Measurements from ENCODE around the gene EEF1AKMT3.

EEF1AKMT3 gene

DNA sequence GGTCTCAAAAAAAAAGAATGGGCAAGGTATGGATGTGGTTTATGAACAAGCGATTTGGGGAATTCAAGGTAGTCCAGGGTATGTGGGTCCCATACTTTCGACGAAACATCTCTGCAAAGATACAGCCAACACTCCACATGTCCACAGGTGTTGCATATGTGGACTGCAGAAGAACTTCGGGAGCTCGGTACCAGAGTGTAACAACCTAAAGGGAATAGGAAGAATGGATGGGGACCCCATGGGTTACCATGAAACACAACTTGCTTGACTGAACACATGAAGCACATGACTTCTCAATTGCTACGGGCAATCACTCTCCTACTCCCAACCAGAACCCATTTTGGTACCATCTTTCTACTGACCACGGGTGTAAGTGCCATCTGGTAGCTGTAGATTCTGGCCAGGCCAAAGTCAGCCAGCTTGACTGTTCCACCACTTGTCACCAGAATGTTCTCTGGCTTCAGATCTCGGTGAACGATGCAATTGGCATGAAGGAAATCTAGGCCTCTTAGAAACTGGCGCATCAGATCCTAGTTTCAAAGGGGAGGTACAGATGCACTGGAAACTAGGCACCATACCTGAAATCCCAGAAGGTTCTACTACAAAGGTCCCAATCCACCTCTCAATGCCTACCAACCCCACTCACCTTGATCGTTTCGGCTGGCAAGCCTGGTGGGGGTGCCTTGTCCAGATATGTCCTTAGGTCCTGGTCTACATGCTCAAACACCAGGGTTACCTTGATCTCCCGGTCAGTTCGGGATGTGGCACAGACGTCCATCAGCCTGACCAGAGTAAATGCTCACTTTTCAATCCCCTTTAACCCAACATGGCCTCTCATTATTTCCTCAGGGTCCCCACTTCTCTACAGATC lies 21.6 kb upstream of the EEF1AKMT3 start:
- TF ChIP-seq, protein P1, sequence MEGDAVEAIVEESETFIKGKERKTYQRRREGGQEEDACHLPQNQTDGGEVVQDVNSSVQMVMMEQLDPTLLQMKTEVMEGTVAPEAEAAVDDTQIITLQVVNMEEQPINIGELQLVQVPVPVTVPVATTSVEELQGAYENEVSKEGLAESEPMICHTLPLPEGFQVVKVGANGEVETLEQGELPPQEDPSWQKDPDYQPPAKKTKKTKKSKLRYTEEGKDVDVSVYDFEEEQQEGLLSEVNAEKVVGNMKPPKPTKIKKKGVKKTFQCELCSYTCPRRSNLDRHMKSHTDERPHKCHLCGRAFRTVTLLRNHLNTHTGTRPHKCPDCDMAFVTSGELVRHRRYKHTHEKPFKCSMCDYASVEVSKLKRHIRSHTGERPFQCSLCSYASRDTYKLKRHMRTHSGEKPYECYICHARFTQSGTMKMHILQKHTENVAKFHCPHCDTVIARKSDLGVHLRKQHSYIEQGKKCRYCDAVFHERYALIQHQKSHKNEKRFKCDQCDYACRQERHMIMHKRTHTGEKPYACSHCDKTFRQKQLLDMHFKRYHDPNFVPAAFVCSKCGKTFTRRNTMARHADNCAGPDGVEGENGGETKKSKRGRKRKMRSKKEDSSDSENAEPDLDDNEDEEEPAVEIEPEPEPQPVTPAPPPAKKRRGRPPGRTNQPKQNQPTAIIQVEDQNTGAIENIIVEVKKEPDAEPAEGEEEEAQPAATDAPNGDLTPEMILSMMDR (IDR thresholded peaks at IDR 0.05), result no peak

DNA sequence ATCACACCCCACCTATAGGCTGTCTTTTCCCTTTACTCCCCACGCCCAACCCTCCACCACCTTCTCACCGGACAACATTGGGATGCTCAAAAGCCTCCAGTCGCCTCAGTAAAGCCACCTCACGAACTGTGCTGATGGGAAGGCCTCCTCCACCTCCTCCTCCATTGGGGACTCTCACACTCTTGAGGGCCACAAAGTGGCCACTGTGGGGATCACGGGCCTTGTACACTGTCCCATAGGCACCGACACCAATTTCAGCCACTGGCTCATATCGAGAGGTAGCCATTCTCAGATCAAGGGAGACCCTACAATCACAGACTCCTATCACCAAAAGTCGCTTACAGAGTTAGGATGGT lies 21.0 kb upstream of the EEF1AKMT3 start:
- TF ChIP-seq, protein P1 (IDR thresholded peaks at IDR 0.05), result no peak

DNA sequence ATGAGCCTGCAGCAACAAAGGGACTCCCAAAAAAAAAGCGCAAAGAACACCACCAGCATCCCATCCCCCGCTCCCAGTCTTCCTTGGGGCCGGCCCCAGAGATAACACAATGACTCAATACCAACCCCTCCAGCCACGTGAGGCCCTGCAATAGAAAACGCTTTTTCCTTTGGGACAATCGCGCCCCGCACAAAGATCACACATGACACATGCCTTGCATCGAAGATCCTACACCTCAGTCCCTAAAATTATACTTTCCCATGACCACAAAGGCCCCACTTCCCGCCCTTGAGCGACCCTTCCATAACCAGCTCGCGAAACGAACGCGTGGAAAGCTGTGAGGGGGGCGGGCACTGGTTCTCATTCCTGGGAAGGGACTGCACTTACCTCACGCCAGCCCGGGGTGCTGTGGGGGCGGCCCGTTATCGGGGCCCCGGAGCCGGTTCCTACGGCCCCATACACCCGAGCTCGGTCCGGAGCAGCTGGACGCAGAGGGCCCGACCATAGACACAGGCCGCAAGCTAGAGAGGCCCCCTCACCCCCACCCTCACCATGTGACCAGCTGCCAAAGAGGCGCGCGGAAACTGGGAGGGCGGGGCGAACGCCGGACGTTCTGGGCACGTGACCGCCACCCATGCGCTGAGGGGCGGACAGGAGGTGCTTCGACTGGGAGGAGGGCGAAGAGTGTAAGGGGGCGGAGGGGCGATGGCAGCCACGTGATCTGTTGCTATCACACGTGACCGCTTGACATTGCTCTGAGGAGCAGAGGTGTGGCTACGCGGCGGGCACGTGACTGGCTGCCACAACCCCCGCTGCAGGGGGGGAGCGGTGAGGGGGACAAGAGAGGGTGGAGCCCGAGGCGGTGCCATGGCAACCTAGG lies 20.4 kb upstream of the EEF1AKMT3 start, which contains the start of gene CDK4:
Gene CDK4 (minus strand): TSS at position 523 of the 880 bp plus-strand sequence. CDS start 593 bp downstream, outside the sequence.
- TF ChIP-seq, protein P1 (IDR thresholded peaks at IDR 0.05), result no peak

DNA sequence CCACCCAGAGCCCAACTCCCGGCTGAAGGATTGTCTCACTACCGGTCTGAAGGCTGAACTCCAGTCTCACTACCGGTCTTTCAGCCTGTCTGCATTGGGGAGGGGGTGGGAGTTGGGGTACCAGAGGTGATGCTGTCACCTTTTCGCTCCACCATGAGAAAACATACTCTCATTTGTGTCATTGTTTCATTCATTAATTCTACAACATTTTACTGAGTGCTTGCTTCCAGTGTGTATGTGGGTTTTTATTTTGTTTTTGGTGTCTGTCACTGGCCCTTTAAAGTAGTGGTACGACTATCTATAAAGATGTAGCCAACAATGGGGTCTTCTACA lies 19.8 kb upstream of the EEF1AKMT3 start:
- TF ChIP-seq, protein P1 (IDR thresholded peaks at IDR 0.05), result no peak

DNA sequence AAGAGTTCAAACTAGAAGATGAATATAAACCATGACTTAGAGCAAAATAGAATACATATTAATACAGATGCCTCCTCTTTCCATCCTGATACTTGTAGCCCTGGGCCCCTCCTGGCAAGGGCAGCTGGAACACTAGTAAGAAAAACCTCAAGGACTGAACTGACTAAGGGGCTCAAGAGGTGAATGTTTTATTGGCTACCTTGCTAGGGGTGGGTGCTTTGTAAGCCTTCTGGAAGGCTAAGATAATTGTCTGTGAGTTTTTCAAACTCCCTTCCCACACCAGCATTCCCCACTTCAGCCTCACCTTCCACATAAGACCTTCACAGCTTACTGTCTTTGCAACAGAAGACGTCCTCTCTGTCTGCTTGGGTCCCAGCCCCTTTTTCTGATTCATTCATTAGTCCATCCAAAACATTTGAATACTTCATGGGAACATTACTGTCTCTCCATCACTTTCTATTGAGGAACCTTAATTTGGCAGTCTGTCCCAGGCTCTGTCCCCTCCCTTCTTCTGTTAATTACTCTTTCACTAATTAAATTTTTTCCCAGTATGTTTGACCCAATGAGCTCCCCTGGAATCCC lies 18.6 kb upstream of the EEF1AKMT3 start:
- TF ChIP-seq, protein P1 (IDR thresholded peaks at IDR 0.05), result no peak

DNA sequence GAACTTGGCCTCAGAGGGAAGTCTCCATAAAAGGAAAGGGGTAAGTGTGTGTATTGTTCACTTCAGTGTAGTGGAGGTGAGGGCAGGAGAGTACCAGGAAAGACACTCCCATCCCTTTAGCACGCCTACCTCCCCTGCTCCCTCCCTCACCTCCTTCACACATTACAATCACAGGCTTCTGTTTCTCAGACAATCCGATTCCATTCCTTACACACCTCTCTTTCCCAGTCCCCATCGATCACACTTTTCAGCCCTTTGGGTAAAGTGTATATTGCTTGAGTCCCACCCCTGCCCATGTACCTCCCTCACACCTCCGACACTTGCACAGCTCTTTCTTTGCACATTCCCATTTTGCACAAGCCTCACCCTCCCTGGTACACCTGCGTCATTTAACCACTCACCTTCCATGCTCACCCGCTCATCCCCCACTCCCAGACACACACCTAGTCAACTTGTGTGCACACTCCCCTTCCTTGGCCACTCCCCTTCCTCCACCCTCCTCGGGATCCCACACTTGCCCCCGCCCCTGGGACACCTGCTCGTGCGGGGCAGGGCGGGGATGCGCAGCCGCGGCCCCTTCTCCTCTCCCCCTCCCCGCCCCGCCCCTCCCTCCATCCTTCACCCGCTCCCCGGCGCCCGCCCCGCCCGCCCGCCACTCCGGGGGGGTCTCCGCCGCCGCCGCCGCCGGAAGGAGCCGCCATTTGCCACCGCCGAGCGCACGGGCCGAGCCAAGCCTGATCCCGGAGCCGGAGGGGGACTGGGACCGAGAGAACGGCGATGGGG lies 17.8 kb upstream of the EEF1AKMT3 start, which contains the start of gene MARCHF9:
Gene MARCHF9 (plus strand): TSS at position 693 of the 783 bp plus-strand sequence. CDS start 426 bp downstream, outside the sequence.
- TF ChIP-seq, protein P1 (IDR thresholded peaks at IDR 0.05), result no peak

DNA sequence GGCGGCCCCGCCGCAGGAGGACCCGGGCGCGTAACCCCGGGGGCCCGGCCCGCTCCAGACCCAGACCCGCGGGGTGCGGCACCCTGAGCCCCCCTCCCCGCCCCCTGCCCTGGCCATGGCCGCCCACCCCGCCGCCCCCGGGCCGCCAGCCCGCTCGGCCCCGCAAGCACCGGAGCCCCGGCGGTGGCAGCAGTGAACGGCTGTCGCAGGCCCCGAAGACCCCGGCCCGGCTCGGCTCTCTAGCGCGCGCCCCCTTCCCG lies 17.3 kb upstream of the EEF1AKMT3 start:
- TF ChIP-seq, protein P1 (IDR thresholded peaks at IDR 0.05), result no peak
